MCF 10A (cell line): ENCODE measurements around the gene GSK3B. TPM values are rescaled to one million over a fixed set of nuclear protein-coding genes. Genes with fewer than 3 reads are reported as not detected.

Experiments used
- BruUV-seq: library from RNA; stranded (reverse); fragments of 400-500 nt; replicated peaks from 2 replicates; lab custom pipeline; 2021; lab: Mats Ljungman, UMichigan
- CTCF ChIA-PET: fragments of 300-600 bp; sonication (Branson Sonifier 250); formaldehyde crosslinking; extraction: SDS; loops from one replicate; lab custom pipeline; 2021; ENCODE audit warnings: antibody characterized with exemption, inconsistent platforms; lab: Yijun Ruan, JAX
- POLR2A ChIA-PET: fragments of 300-600, 350-650 bp; sonication (Branson Sonifier 250); formaldehyde crosslinking; extraction: SDS; loops from one replicate; lab custom pipeline; 2020; ENCODE audit warnings: antibody characterized with exemption, inconsistent platforms; lab: Yijun Ruan, JAX
- DNase-seq: peaks from one replicate; pipeline ENCODE4 v3.0.0-alpha.2; 2018; ENCODE audit not compliant: unreplicated experiment
- H3K27ac Mint-ChIP-seq: one replicate; pipeline ENCODE4 v1.8.0; 2022; ENCODE audit warnings: mild to moderate bottlenecking, low read depth, mixed read lengths; ENCODE audit not compliant: unreplicated experiment
- H3K27me3 Mint-ChIP-seq: one replicate; pipeline ENCODE4 v1.8.0; 2022; ENCODE audit warnings: mixed read lengths; ENCODE audit not compliant: insufficient read depth, unreplicated experiment
- H3K36me3 Mint-ChIP-seq: one replicate; pipeline ENCODE4 v1.8.0; 2022; ENCODE audit warnings: mild to moderate bottlenecking, moderate library complexity, mixed read lengths; ENCODE audit not compliant: insufficient read depth, unreplicated experiment
- H3K4me1 Mint-ChIP-seq: one replicate; pipeline ENCODE4 v1.8.0; 2022; ENCODE audit warnings: mixed read lengths; ENCODE audit not compliant: insufficient read depth, unreplicated experiment
- H3K4me3 Mint-ChIP-seq: one replicate; pipeline ENCODE4 v1.8.0; 2022; ENCODE audit warnings: mild to moderate bottlenecking, moderate library complexity, mixed read lengths; ENCODE audit not compliant: unreplicated experiment
- H3K9me3 Mint-ChIP-seq: one replicate; pipeline ENCODE4 v1.8.0; 2022; ENCODE audit warnings: mixed read lengths; ENCODE audit not compliant: unreplicated experiment
- CTCF ChIP-seq: fragments of 200-600 bp; IDR thresholded peaks from one replicate; pipeline ENCODE4 v1.8.0; 2022; ENCODE audit warnings: antibody characterized with exemption, mild to moderate bottlenecking; ENCODE audit not compliant: unreplicated experiment
- intact Hi-C: fragments of 100-400 bp; cut with micrococcal nuclease; formaldehyde crosslinking; loops from 2 replicates; pipeline ENCODE4 v1.14.1; 2022
- total RNA-seq: library from RNA; stranded (reverse); gene quantifications from 2 replicates; pipeline ENCODE4 v1.2.3, GENCODE V29; 2022

Gene GSK3B
- total RNA-seq, 1 experiment from 2014 or later, result 71.5 TPM

DNA sequence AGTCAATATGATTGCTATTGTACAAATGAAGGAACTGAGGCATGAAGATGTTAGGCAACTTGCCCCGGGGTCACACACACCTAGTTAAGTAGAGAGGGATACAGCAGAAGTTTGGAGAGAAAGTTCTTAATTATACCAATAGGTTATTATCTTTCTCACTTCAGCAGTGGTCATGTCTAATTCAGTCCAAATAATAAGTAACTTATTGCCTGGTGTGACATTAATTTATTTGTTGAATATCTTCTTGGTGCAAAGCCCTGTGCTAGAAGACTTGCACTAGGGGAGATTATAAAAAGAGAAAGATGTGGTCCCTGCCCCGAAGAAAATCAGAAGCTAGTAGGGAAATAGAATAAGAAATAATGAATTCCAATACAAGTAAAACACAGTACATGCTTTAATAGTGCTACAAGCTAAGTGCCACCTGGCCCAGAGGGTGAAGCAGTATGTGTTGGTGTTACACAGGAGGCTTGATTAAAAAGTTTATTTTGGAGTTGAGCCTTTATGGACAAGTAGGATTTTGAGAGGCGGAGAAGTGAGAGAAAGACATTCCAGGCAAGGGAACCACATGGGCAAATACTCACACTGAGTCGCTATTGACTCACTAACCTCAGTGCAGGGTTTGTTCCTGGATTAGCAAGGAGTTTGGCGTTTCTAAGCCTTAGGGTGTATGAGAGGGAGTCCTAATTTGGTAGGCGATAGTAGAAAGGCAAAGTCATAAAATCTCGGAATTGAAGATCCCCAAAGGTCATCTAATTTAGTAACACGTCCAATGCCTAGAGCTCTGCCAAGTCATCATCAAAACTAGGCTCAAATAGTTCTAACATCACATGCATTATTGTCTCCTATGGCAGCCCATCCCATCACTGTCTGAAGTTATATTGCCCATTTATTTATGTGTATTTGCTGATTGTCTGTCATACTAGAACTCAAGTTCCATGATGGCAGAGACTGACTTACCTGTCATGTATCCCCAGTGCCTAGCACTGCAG, 19.2 kb upstream of the GSK3B start:
- BruUV-seq, result no TSS peak
- no peak for TF ChIP-seq CTCF
- H3K4me1 Mint-ChIP-seq, result peaks cover 51% of the 10 kb centered on the region
- CTCF ChIA-PET, result interaction anchor here (0.5 to 1.5 kb wide), 15 partner anchors 9 to 740 kb away, joined by 3 to 6 read pairs (median 3); no protein-coding TSS in a partner anchor
- DNase-seq, result peak; percentile 91
- peaks cover 7% of the 10 kb centered on the region for H3K9me3 Mint-ChIP-seq
- H3K27ac Mint-ChIP-seq, result peak overlapping the region; percentile 73
- POLR2A ChIA-PET, result interaction anchor here (0.6 to 14.5 kb wide), 21 partner anchors 10 to 821 kb away, joined by 3 to 284 read pairs (median 4); partner anchors contain the start of genes GSK3B and LRRC58
- intact Hi-C loops, result no loop called here
- no peaks in the 10 kb centered on the region for H3K36me3 Mint-ChIP-seq
- H3K27me3 Mint-ChIP-seq, result no peaks in the 10 kb centered on the region
- H3K4me3 Mint-ChIP-seq, result no peak overlapping the region

DNA sequence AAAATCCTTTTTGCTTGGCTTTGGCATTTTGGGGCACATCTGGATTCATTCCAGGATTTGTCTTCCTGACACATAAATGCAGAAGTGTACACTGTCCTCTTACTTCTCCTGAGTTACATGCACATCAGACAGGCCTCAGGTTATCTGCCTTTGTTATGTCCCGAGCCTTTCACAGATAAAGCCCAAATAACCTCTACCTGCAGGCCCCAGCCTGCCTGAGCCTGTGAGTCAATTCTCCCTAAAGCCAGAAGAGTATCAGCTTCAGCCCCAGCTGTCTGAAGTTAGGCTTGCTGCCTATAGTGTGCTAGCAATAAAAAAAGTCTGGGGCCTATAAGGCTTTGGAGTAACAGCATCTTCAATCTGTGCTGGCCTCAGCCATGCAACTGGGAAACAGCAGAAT, 17.7 kb upstream of the GSK3B start:
- Mint-ChIP-seq H3K36me3 (no peaks in the 10 kb centered on the region), H3K4me3 (no peak overlapping the region), H3K9me3 (peaks cover 2% of the 10 kb centered on the region), H3K27ac (peak overlapping the region; percentile 32), H3K27me3 (no peaks in the 10 kb centered on the region), H3K4me1 (peaks cover 51% of the 10 kb centered on the region)
- no peak for TF ChIP-seq CTCF
- BruUV-seq, result no TSS peak
- intact Hi-C loops, result no loop called here
- ChIA-PET POLR2A (interaction anchor here (0.6 to 14.5 kb wide), 17 partner anchors 14 to 239 kb away, joined by 3 to 284 read pairs (median 5); partner anchors contain the start of genes GSK3B and LRRC58), CTCF (interaction anchor here (0.7 to 1.8 kb wide), 9 partner anchors 13 to 305 kb away, joined by 3 to 5 read pairs (median 3); no protein-coding TSS in a partner anchor)
- DNase-seq, result peak; percentile 86

DNA sequence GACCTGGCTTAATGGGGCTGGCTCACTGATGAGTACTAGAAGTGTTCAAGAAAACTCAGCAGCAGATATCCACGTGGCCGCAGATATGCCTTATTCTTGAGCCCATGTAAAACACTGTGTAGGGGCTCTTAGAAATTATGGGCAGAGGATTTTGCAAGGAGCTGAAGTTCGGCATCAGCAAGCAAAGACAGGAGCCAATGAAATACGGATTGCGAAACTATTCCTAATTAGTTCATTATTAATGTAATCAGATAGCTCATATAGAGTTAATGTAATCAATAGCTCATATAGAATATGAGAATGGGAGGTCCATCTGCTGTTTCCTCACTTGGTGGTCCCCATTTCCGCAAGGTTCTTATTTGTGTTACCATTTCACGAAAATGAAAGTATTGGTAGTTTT, 9.0 kb upstream of the GSK3B start:
- Mint-ChIP-seq H3K9me3 (no peaks in the 10 kb centered on the region), H3K27me3 (no peaks in the 10 kb centered on the region), H3K27ac (no peak overlapping the region), H3K36me3 (peaks cover 16% of the 10 kb centered on the region), H3K4me3 (no peak overlapping the region), H3K4me1 (peaks cover 23% of the 10 kb centered on the region)
- POLR2A ChIA-PET, result interaction anchor here (1.2 to 14.5 kb wide), 9 partner anchors 5 to 74 kb away, joined by 3 to 284 read pairs (median 15); partner anchors contain the start of gene GSK3B
- DNase-seq, result no peak
- no TSS peak for BruUV-seq
- no peak for TF ChIP-seq CTCF
- CTCF ChIA-PET, result interaction anchor here (0.9 to 1.4 kb wide), 4 partner anchors 19 to 211 kb away, joined by 3 to 5 read pairs (median 3); no protein-coding TSS in a partner anchor
- intact Hi-C loops, result no loop called here

- no peak overlapping the region for H3K4me3 Mint-ChIP-seq
- H3K27ac Mint-ChIP-seq, result peak overlapping the region; percentile 82
- CTCF ChIA-PET, result interaction anchor here (0.6 to 1.4 kb wide), 6 partner anchors 11 to 210 kb away, joined by 3 to 5 read pairs (median 3); no protein-coding TSS in a partner anchor
- no peaks in the 10 kb centered on the region for H3K9me3 Mint-ChIP-seq
- no peak for TF ChIP-seq CTCF
- DNase-seq, result peak; percentile 88
- H3K4me1 Mint-ChIP-seq, result peaks cover 23% of the 10 kb centered on the region
- no peaks in the 10 kb centered on the region for H3K27me3 Mint-ChIP-seq
- BruUV-seq, result no TSS peak
- POLR2A ChIA-PET, result interaction anchor here (0.7 to 14.5 kb wide), 12 partner anchors 5 to 1375 kb away, joined by 3 to 284 read pairs (median 7); partner anchors contain the start of genes GSK3B and LRRC58
- peaks cover 18% of the 10 kb centered on the region for H3K36me3 Mint-ChIP-seq
- intact Hi-C loops, result no loop called here
These were observed 8.4 kb upstream of the GSK3B start for GRCh38 chr3:120102674-120103073.
